ENCODE results near the gene PLXND1. TPM values are rescaled to one million over a fixed set of nuclear protein-coding genes. Genes with fewer than 3 reads are reported as not detected.

The PLXND1 gene
- total and polyA plus RNA-seq, 12 donors = 41.2 to 370 (median 138) TPM

- peak overlapping the region in 4 of 5 donors; percentile 5 to 92 (median 68) for H3K27ac ChIP-seq
- intact Hi-C loops (cut with DNase I) = no loop called here
- no peaks in the 10 kb centered on the region for H3K27me3 ChIP-seq
Observed at GRCh38 chr3:129599073-129599472, 7.4 kb downstream of the PLXND1 start.

GRCh38 chr3:129598484-129598883 lies 8.0 kb downstream of the PLXND1 start:
- H3K36me3 ChIP-seq (replicated peaks in 1 of 2) = no peaks in the 10 kb centered on the region
- intact Hi-C loops (cut with DNase I) = no loop called here
- H3K27ac ChIP-seq = peak overlapping the region in 4 of 5 donors; percentile 20 to 92 (median 68)
- H3K4me3 ChIP-seq = no peak overlapping the region
- no peak for DNase-seq
- H3K9me3 ChIP-seq (replicated peaks in 1 of 3) = no peaks in the 10 kb centered on the region
- H3K27me3 ChIP-seq = no peaks in the 10 kb centered on the region
- TF ChIP-seq POLR2A (IDR thresholded peaks at IDR 0.05) = no peak
- no peak for TF ChIP-seq CTCF (IDR thresholded peaks at IDR 0.05)
- WGBS, 4 donors = 85 to 94% (median 86%) methylated on average over 10 to 11 of the region's 11 CpGs
- peaks cover 36 to 93% of the 10 kb centered on the region in 2 donors for H3K4me1 ChIP-seq (replicated peaks in 1 of 2)

More at GRCh38 chr3:129599073-129599472, 7.4 kb downstream of the PLXND1 start:
- 78 to 83% (median 80%) methylated on average over 16 to 19 of the region's 19 CpGs for WGBS, 4 donors
- TF ChIP-seq POLR2A (IDR thresholded peaks at IDR 0.05) (no peak), CTCF (IDR thresholded peaks at IDR 0.05) (no peak)
- Histone ChIP-seq H3K36me3 (replicated peaks in 1 of 2) (no peaks in the 10 kb centered on the region), H3K4me3 (no peak overlapping the region), H3K9me3 (replicated peaks in 1 of 3) (no peaks in the 10 kb centered on the region), H3K4me1 (replicated peaks in 1 of 2) (peaks cover 30 to 90% of the 10 kb centered on the region in 2 donors)
- no peak for DNase-seq

- WGBS, 4 donors = 59 to 68% (median 62%) methylated on average over 5 of the region's 5 CpGs
- Histone ChIP-seq H3K4me1 (replicated peaks in 1 of 2) (peaks cover 40 to 93% of the 10 kb centered on the region in 2 donors), H3K4me3 (peak overlapping the region in 1 of 4 donors; percentile 7), H3K36me3 (replicated peaks in 1 of 2) (no peaks in the 10 kb centered on the region), H3K9me3 (replicated peaks in 1 of 3) (no peaks in the 10 kb centered on the region), H3K27ac (peak overlapping the region; percentile 22 to 92 (median 66)), H3K27me3 (no peaks in the 10 kb centered on the region)
- intact Hi-C loops (cut with DNase I) = no loop called here
- TF ChIP-seq CTCF (IDR thresholded peaks at IDR 0.05) (no peak), POLR2A (IDR thresholded peaks at IDR 0.05) (no peak)
- no peak for DNase-seq
Observed at GRCh38 chr3:129598000-129598381, 8.5 kb downstream of the PLXND1 start.

- Histone ChIP-seq H3K4me1 (replicated peaks in 1 of 2) (peaks cover 42 to 91% of the 10 kb centered on the region in 2 donors), H3K27ac (peak overlapping the region; percentile 22 to 92 (median 66)), H3K4me3 (peak overlapping the region in 1 of 4 donors; percentile 7), H3K9me3 (replicated peaks in 1 of 3) (no peaks in the 10 kb centered on the region), H3K27me3 (no peaks in the 10 kb centered on the region), H3K36me3 (replicated peaks in 1 of 2) (no peaks in the 10 kb centered on the region)
- TF ChIP-seq CTCF (IDR thresholded peaks at IDR 0.05) = no peak
- no peak for TF ChIP-seq POLR2A (IDR thresholded peaks at IDR 0.05)
- 56 to 57% (median 57%) methylated on average over 17 to 31 of the region's 31 CpGs for WGBS, 4 donors
- intact Hi-C loops (cut with DNase I) = no loop called here
- no peak for DNase-seq
Observed at GRCh38 chr3:129597087-129597999, 9.1 kb downstream of the PLXND1 start.

Measured in adrenal gland (tissue), 12 donors.